ENCODE results near the gene NECTIN4.

NECTIN4 gene

DNA sequence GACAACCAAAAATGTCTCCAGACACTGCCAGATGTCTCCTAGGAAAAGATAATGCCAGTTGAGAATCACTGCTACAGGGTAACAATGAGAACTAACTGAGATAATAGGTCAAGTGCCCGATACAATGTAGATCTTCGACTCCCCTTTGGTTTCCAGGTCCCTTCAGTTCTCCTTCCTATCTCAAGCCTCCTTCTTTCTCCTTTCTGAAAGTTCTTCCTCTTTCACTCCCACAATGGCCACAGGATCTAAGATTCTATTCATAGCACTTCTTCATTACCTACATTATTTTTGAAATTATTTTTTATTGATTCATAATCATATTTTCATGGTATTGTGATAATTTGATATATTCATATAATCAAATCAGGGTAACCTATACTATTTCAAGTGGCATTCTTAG, 22.2 kb upstream of the NECTIN4 start:
- no peak for DNase-seq (ENCODE audit: low read depth)

GRCh38 chr1:161111117-161111516, 21.8 kb upstream of the NECTIN4 start:
- no peak for DNase-seq (ENCODE audit: low read depth)

- DNase-seq (ENCODE audit: low read depth) = no peak
These were observed 17.1 kb upstream of the NECTIN4 start for GRCh38 chr1:161106431-161106830.

GRCh38 chr1:161100556-161100955, 11.2 kb upstream of the NECTIN4 start:
- DNase-seq (ENCODE audit: low read depth) = no peak

- DNase-seq (ENCODE audit: low read depth) = no peak
These were observed 9.9 kb upstream of the NECTIN4 start for GRCh38 chr1:161099090-161099802.

DNA sequence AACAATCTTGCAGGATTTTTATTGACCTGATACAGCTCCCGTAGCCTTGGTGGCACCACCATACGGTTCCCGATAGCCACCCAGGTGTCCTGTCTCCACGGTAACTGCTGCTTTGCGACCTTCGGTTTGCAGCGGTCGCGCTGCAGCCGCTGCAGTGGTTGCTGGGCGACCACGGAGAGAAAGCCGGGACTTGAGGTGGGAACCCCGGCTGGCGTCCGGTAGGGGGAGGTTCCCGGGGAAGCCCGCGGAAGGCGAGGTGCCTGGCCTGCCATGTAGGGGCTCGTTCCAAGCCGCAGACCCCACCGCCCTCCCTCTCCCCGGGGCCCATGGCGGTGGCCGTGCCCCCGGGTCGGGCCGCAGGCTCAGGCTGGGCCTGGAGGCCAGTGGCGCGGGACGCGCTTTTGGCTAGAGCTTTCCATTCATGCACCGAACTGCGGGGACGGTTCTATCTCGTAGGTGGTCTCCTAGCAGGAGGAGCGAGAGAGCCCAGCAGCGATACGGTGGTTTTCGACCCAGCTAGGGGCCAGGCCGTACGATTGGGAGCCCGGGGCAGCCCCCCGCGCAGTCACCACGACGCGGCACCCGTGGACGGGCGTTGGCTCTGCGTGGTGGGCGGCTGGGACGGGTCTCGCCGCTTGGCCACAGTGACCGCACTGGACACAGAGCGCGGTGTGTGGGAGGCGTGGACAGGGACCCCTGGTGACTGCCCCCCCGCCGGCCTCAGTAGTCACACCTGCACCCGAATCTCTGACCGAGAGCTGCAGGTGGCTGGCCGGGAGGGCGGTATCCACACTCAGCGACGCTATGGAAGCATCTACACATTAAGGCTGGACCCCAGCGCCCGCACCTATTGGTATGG, 9.1 kb upstream of the NECTIN4 start, which contains the start of gene KLHDC9:
TSS of gene KLHDC9 (plus strand) at position 152 of the 859 bp plus-strand sequence. CDS start at position 327, 175 bp downstream.
- peak; percentile 49 for DNase-seq (ENCODE audit: low read depth)

DNA sequence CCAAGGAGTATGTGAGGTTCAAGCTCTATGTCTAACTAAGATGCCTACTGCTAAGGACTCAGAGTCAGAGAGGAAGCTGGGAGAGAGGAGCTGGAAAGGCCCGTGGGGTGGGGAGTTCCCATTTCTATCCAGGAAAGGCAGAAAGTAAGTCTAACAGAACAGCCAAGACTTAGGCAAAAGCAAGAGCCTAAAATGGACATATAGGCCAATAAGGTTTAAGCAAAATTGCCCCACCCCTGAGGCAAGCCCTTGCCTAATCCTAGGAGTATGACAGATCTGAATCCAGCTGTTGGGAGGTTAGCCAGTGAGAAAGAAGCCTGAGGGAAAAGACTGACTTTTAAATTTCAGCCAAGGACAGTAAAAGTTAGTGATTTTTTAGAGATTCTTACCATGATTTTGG, 7.2 kb upstream of the NECTIN4 start:
- DNase-seq (ENCODE audit: low read depth) = peak; percentile 59

- no peak for DNase-seq (ENCODE audit: low read depth)
These were observed 6.7 kb upstream of the NECTIN4 start for GRCh38 chr1:161096015-161096414.

DNA sequence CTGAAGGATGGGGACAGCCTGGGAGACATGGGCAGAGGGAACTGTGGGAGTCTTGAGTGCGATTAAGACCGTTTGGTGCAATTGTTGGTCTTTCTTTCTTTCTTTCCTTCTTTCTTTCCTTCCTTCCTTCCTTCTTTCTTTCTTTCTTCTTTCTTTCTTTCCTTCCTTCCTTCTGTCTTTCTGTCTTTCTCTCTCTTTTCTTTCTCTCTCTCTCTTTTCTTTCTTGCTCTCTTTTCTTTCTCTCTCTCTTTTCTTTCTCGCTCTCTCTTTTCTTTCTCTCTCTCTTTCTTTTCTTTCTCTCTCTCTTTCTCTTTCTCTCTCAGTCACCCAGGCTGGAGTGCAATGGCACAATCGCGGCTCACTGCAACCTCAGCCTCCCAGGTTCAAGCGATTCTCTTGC, 5.9 kb upstream of the NECTIN4 start:
- DNase-seq (ENCODE audit: low read depth) = no peak

GRCh38 chr1:161094481-161094880, 5.1 kb upstream of the NECTIN4 start:
- no peak for DNase-seq (ENCODE audit: low read depth)

- DNase-seq (ENCODE audit: low read depth) = no peak
These were observed 3.3 kb upstream of the NECTIN4 start for GRCh38 chr1:161092621-161093028.

DNA sequence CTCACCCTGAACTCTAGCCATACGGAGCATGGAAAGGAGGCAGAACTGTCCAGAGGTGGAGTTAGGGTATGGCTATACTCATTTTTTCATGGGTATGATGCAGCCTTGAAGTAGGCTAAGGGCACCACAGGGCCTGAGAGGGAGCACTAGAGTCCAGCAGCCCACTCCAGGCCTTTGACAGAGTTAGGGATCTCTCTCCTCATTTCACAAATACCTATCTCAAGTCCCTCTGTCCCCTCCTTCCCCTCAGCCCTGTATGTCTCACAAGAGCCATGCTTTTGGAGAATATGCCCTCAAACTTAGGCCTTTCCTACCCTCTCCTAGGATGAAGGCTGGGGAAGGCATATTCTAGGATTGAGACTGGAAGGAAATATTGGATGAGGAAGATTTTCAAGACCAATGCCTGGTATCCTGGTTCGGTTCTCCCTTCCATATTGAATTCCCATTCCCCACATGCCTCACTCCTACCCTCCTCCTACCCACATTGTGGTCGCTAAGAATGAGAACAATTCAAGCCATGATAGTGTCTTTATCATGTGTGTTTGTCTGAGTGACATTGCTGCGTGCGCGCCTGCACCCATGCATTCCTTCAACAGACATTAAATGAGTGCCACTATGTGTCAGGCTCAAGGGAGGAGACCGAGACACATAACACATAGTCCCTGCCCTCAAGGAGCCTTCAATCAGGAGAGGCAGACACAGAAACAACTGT, 2.6 kb upstream of the NECTIN4 start:
- no peak for DNase-seq (ENCODE audit: low read depth)

DNA sequence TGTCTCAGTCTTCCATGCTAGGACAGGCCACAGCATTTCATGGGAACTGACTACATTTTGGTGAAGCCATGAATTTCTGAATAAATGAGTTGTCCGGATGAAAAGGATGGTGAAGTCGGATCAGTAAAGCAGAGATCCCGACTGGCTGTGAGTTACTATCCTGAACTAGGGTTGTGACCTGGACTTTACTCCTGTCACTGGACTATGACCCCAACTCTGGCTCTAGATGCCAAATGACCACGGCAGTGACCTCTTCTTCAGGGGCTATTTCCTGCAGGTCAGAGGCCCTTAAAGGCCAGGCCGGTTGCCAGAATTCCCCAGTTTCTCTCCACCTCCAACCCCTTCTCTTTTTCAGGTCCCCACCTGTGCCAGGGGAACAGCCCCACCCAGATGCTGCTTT, 1.7 kb upstream of the NECTIN4 start:
- no peak for DNase-seq (ENCODE audit: low read depth)

GRCh38 chr1:161090617-161091016, 1.3 kb upstream of the NECTIN4 start:
- DNase-seq (ENCODE audit: low read depth) = no peak

GRCh38 chr1:161089938-161090337, 580 bp upstream of the NECTIN4 start:
- DNase-seq (ENCODE audit: low read depth) = no peak

DNA sequence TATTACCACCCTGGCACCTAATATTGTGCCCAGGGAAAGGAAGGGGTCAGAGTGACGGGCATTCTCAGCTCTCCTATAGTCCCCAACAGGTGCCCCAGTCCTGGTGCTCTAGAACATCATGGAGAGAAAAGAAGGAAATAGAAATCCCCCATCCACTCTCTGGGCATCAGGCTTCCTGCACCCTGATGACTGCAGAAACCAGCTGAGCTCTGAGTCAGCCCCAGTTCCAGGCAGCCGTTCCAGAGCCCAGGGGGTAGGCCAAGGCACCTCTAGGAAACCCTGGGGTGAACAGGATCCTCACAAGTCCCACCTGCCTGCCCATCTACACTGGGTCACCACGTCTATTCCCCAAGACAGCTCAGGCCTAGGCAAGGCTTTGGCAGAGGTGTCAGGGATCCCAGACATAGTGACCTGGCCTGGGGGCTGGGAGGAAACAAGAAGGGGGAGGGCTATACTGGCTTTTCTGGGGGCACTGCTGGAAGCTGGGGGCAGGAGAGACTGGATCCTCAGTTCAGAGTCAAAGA, 709 bp downstream of the NECTIN4 start:
- DNase-seq (ENCODE audit: low read depth) = no peak

- no peak for DNase-seq (ENCODE audit: low read depth)
These were observed 2.9 kb downstream of the NECTIN4 start for GRCh38 chr1:161086457-161086856.

DNA sequence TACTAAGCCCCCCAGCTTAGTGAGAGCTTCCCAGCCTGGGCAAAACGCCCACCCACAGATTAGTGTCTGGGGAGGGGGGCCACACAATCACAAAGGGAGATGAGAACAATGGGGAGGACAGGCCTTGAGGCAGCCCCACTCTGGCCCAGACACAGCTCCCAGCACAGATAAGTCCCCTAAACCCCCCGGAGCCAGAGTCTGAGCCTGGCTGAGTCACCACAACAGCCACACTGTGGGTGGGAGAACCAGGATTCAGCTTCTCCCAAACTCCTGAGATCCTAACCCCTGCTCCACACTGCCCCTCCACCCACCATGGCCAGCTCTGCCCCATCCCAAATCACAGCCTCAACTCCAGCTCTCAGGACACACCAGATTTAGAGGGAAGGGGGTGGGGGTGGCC, 4.2 kb downstream of the NECTIN4 start:
- DNase-seq (ENCODE audit: low read depth) = no peak

DNA sequence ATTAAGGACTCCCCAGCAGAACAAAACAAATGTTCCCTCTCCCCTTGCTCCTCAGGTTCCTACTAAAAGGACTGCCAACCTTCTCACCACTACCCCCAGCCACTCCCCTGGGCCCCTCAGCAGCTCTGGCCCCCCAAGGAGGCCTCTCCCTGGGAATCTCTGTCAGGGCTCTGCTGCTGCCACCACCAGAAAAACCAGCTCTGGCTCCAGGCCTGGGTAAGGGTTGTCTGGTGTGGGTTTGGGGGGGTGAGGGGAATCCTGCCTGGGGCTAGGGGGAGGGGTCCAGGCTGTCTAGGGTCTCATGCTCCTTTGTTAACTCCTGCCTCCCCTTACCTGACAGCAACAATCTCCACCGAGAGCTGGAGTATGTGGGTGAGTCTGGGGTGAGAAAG, 4.8 kb downstream of the NECTIN4 start:
- no peak for DNase-seq (ENCODE audit: low read depth)

- no peak for DNase-seq (ENCODE audit: low read depth)
These were observed 5.4 kb downstream of the NECTIN4 start for GRCh38 chr1:161083748-161084596.

DNA sequence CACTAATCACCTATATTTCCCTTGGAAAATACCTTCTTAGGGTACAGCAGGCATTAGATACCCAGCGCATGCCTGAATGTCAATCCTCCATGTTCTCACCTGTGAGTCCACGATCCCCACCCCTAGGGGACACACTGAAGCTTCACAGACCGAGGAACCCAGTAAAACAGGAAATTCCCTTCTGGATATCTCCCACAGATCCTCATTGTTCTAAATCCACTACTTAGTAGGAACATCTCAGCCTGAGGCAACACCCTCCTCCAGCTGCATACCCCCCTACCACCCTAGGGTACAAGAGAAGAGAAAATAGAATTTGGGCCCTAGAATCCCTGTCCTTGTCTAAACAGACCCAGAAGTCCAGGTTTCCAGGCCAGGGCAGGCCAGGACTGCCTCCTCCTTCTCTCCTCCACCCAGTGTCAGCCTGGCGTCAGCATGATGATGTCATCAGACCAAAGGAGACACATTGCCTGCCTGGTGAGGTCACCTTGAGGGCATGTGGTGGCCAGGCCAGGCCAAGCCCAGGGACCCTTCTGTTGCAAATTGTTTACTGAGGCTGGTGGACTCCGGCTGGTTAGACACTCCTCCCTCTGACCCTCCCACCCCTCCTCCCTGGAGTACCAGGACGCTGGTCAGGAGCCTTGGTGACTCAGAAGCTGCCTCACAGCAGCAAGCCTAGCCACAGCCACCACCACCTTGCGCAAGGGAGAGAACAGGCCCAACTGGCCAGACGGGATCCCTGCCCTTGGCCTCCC, 6.2 kb downstream of the NECTIN4 start:
- DNase-seq (ENCODE audit: low read depth) = peak; percentile 57
